IPS DF 4.7 (cell line): ENCODE results near the gene PDE6A.

ENCODE experiments used
- DNase-seq: peaks from one replicate; pipeline ENCODE4 v3.0.0-alpha.2; 2013; ENCODE audit warnings: low spot score; ENCODE audit errors: extremely low read depth

Gene PDE6A

GRCh38 chr5:149818116-149818515 is 126.5 kb downstream of the PDE6A start:
- no peak for DNase-seq

DNA sequence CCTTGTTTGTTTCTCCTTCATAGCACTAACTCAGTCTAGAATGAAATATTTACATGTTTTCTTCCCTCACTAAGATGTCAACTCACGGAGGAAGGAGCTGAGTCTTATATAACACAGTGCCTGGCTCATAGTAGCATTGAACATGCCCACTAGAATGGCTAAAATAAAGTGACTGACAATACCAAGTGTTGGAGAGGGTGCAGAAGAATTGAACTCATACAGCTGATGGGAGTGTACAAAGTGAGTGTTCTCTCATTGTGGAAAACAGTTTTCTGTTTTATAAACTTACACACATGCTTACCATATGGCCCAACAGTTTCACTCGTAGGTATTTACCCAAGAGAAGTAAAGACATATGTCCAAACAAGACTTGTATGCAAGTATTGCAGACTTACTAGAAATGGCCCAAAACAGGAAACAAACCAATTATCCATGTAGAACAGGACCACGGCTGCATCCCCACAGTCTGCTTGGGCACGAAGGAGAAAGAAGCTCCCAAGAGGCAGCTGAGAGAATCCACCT is 127.0 kb downstream of the PDE6A start:
- no peak for DNase-seq

GRCh38 chr5:149816661-149817060 is 127.9 kb downstream of the PDE6A start:
- no peak for DNase-seq

- DNase-seq = no peak
Measured at GRCh38 chr5:149811453-149811852, 133.1 kb downstream of the PDE6A start.

DNA sequence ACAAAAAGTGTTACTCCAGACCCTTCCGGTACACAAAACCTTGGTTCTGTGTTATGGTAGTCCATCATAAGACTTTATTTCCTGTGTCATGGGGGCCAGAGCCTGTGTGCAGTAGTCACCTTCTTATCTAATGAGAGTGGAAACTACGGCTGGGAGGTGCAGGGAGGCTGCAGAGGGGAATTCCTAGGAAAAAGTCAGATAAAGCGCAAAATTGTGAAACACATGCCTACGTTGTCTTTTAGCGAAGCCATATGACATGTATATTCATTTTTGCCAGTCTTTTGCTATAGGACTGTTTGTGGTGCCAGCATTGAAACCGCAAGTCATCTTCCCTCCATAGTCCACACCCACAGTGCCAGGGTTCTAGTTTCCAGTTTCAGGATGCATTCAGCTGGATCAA is 133.7 kb downstream of the PDE6A start:
- DNase-seq = no peak

GRCh38 chr5:149809931-149810691 is 134.5 kb downstream of the PDE6A start:
- no peak for DNase-seq

- no peak for DNase-seq
Measured at GRCh38 chr5:149808264-149808982, 136.2 kb downstream of the PDE6A start.
